Heart right ventricle (tissue), 16 donors: ENCODE data around the gene HDGFL1. TPM values are rescaled to one million over a fixed set of nuclear protein-coding genes. Genes with fewer than 3 reads are reported as not detected.

Experiments
- ATAC-seq, 8 donors: fragments of 200-7000 bp; cut with Tn5 transposase; one replicate each; pipeline ENCODE4 v1.9.1; 2020; ENCODE audit warnings: mild to moderate bottlenecking in 8 of 8, moderate library complexity in 8 of 8, moderate number of reproducible peaks in 1 of 8
- DNase-seq, 2 donors: peaks; one replicate each; pipeline ENCODE4 v3.0.0-alpha.2; 2020
- H3K27ac ChIP-seq, 10 donors: fragments of 200-600 bp; sonication (generic) in 2 of 10; one replicate each; pipeline versions ENCODE4 v1.5.0 to v1.8.0; 2020 to 2022; ENCODE audit warnings: mild to moderate bottlenecking in 3 of 10
- H3K27me3 ChIP-seq, 7 donors: fragments of 200-600 bp; one replicate each; pipeline ENCODE4 v1.8.0; 2021 to 2022; ENCODE audit warnings: mild to moderate bottlenecking in 2 of 7
- H3K36me3 ChIP-seq, 9 donors: fragments of 200-600 bp; sonication (generic) in 1 of 9; one replicate each; pipeline versions ENCODE4 v1.5.0 to v1.8.0; 2020 to 2022; ENCODE audit warnings: mild to moderate bottlenecking in 2 of 9
- H3K4me1 ChIP-seq, 9 donors: fragments of 200-600 bp; sonication (generic) in 1 of 9; one replicate each; pipeline versions ENCODE4 v1.5.0 to v1.8.0; 2020 to 2022; ENCODE audit warnings: mild to moderate bottlenecking in 4 of 9
- H3K4me3 ChIP-seq, 10 donors: fragments of 200-600 bp; sonication (generic) in 2 of 10; one replicate each; pipeline versions ENCODE4 v1.5.0 to v1.8.0; 2020 to 2022; ENCODE audit warnings: mild to moderate bottlenecking in 7 of 10, moderate library complexity in 2 of 10
- H3K9me3 ChIP-seq, 11 donors: fragments of 200-600 bp in 10 of 11; sonication (generic) in 2 of 11; one replicate each; pipeline versions ENCODE4 v1.5.0 to v1.8.0; 2013 to 2022; ENCODE audit warnings: mild to moderate bottlenecking in 2 of 11, control low read depth in 1 of 11, moderate library complexity in 1 of 11
- WGBS, 2 donors: extraction: QIAGEN DNeasy Blood & Tissue Kit; methylation state at CpG; one replicate each; pipeline ENCODE4 v1.1.7; 2013; ENCODE audit warnings: inconsistent platforms in 1 of 2; 5-methylcytosine and 5-hydroxymethylcytosine counted together
- intact Hi-C, 10 donors: fragments of 100-400 bp; cut with DNase I; formaldehyde crosslinking; loops; one replicate each; pipeline versions ENCODE4 v1.11.1 to v1.14.2; 2022
- polyA plus RNA-seq, 2 donors: library from polyadenylated mRNA; stranded (reverse); fragments of 200-250 nt; gene quantifications; one replicate each; pipeline ENCODE4 v1.2.3, GENCODE V29; 2013
- total RNA-seq, 10 donors: library from RNA; stranded (reverse); fragmentation: NEBNext Ultra II Directional in 3 of 10; extraction: Animal tissue kit (Norgen Biotek cat#: 25700) in 3 of 10; gene quantifications; one replicate each; pipeline versions ENCODE4 v1.2.1 to v1.2.4, GENCODE V29; 2021 to 2023
- TF ChIP-seq, protein P1 (sequence below), 9 donors: fragments of 200-600 bp; sonication (generic) in 2 of 9; IDR thresholded peaks; one replicate each; pipeline versions ENCODE4 v1.5.0 to v1.8.0; 2021 to 2022; ENCODE audit warnings: antibody characterized with exemption in 9 of 9, mild to moderate bottlenecking in 5 of 9, moderate library complexity in 1 of 9
- donor health status: Arrhythmogenic right ventricular cardiomyopathy.
- donor health status: ischemic (EF 13 %, LVEDD 7.1; RV severe dilation, severe dysfunction).
- donor health status: healthy with polysubstance abuse.
- donor health status: DM: no; HTN: yes; CAD: no.
- donor health status: DM: no; HTN: no; CAD: no.
- donor health status: ischemic (EF 25% LVEDD 6.9; RV normal size, moderate dysfunction).
- donor health status: ischemic (EF 25% LVEDD 5.7; RV mildly dilated, moderate dysfunction).
- donor health status: healthy.
- donor health status: DM: yes; HTN: yes; CAD: no.
- donor health status: Ischemic cardiomyopathy.
- donor health status: ischemic (EF 35%, LVEDD 5.7; RV mildly dilated, moderate dysfunction).
- donor health status: nonischemic (EF 11% LVEDD 7.7; RV severe dilation, severe dysfunction).
- donor health status: DM: yes; HTN: yes; CAD: no.
- donor health status: PGD.
- donor health status: ischemic (EF 29% LVEDD 5.4; RV normal size, mild dysfunction).
- donor health status: nonischemic (EF 23%, LVEDD 6.1; RV moderate dilation, normal function).

HDGFL1 gene
- total and polyA plus RNA-seq, 12 donors, result not detected

DNA sequence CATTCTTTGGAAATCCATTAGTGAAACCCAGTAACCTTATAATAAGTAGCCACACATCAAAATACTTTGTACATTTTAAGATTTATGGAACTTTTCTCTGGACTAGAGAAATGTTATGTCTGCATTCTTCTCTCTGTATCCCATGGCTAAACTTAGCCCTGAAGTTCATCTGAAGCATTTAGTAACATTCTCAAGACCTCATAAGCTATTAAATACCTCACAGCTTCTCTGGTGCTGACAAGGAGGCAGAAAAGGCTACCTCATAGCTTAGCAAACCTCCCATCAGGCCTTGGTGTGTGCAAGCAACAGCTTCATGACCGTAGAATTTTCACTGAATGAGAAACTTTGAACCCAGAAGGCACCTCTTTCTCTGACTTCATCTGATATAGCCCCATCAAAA is 38.9 kb upstream of the HDGFL1 start:
- no peak for ATAC-seq
- H3K36me3 ChIP-seq, result no peaks in the 10 kb centered on the region
- no peaks in the 10 kb centered on the region for H3K4me1 ChIP-seq
- DNase-seq, result no peak
- TF ChIP-seq, protein P1, sequence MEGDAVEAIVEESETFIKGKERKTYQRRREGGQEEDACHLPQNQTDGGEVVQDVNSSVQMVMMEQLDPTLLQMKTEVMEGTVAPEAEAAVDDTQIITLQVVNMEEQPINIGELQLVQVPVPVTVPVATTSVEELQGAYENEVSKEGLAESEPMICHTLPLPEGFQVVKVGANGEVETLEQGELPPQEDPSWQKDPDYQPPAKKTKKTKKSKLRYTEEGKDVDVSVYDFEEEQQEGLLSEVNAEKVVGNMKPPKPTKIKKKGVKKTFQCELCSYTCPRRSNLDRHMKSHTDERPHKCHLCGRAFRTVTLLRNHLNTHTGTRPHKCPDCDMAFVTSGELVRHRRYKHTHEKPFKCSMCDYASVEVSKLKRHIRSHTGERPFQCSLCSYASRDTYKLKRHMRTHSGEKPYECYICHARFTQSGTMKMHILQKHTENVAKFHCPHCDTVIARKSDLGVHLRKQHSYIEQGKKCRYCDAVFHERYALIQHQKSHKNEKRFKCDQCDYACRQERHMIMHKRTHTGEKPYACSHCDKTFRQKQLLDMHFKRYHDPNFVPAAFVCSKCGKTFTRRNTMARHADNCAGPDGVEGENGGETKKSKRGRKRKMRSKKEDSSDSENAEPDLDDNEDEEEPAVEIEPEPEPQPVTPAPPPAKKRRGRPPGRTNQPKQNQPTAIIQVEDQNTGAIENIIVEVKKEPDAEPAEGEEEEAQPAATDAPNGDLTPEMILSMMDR (IDR thresholded peaks at IDR 0.05), result no peak
- H3K27ac ChIP-seq, result no peak overlapping the region
- no peaks in the 10 kb centered on the region for H3K27me3 ChIP-seq
- H3K4me3 ChIP-seq, result no peak overlapping the region
- 42 to 95% methylated on average over 1 of the region's 1 CpG for WGBS, 2 donors
- no peaks in the 10 kb centered on the region for H3K9me3 ChIP-seq
- intact Hi-C loops, result no loop called here

DNA sequence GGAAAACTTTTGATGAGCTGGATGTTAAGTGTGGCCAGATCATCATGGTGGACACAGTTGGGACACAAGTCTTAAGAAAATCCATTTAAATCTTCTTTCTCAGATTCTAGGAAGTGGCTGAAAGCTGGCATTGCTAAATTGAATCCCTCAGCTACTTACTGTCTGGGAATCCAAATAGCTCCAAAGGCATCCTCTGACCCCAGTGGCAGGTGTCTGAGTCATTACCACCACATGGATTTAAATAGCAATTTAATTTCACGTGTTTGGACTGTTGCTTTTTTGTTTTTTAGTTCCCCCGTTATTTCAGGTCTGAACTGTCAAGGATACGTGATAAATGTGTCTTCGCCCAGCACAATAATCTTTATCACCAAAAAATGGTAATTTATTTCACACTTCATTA is 33.2 kb upstream of the HDGFL1 start:
- no peak overlapping the region for H3K27ac ChIP-seq
- WGBS, 2 donors, result 81 to 82% methylated on average over 4 of the region's 4 CpGs
- DNase-seq (no peak), ATAC-seq (no peak)
- no peaks in the 10 kb centered on the region for H3K36me3 ChIP-seq
- no peaks in the 10 kb centered on the region for H3K4me1 ChIP-seq
- intact Hi-C loops, result no loop called here
- TF ChIP-seq, protein P1 (IDR thresholded peaks at IDR 0.05), result no peak
- no peaks in the 10 kb centered on the region for H3K9me3 ChIP-seq
- H3K27me3 ChIP-seq, result no peaks in the 10 kb centered on the region
- H3K4me3 ChIP-seq, result no peak overlapping the region

DNA sequence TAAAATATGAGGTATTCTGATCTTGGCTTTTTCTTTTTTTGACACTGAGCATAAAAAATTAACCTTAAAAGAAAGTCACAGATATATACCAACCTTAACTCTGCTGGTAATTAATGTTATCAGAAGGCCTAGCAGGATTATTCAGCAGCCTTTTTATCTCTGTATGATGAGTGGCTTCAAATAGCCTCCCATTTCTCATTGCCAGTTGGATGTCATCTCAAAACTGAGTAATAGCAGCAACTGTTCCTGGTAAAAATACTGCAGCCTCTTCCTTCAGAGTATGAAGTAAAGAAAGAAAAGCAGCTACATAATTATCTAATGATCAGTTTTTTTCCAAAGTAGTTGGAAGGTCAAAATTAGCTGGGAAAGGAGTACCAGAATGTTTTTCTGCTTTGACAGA is 24.9 kb upstream of the HDGFL1 start:
- Histone ChIP-seq H3K9me3 (no peaks in the 10 kb centered on the region), H3K27me3 (no peaks in the 10 kb centered on the region), H3K36me3 (no peaks in the 10 kb centered on the region), H3K27ac (peak overlapping the region in 4 of 10 donors; percentile 11 to 61 (median 38)), H3K4me1 (peaks cover 0 to 18% (median 6%) of the 10 kb centered on the region in 9 donors), H3K4me3 (no peak overlapping the region)
- DNase-seq, result peak in 1 of 2 donors; percentile 11
- TF ChIP-seq, protein P1 (IDR thresholded peaks at IDR 0.05), result no peak
- intact Hi-C loops, result no loop called here
- peak in 7 of 8 donors; percentile 52 to 92 (median 71) for ATAC-seq

DNA sequence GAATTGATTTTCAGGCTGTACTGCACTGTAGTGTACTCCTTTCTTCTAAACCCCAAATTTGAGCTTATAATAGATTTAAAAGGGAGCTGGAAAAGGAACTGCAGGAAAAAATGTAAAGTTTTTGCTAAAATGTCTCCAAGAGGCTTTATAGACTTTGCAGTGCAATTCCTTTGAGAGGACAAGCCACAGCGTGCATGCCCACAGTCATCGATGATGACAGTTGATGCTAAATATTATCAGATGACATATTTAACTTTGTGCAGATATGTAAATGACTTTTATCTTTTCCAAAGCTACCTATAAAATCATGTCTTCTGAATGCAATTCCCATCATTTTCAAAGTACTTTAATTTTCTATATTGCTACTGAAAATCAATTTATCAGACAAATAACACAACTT is 24.3 kb upstream of the HDGFL1 start:
- Histone ChIP-seq H3K9me3 (no peaks in the 10 kb centered on the region), H3K27ac (peak overlapping the region in 3 of 10 donors; percentile 11 to 61 (median 23)), H3K36me3 (no peaks in the 10 kb centered on the region), H3K27me3 (no peaks in the 10 kb centered on the region), H3K4me1 (peaks cover 0 to 18% (median 6%) of the 10 kb centered on the region in 9 donors), H3K4me3 (no peak overlapping the region)
- no peak for ATAC-seq
- TF ChIP-seq, protein P1 (IDR thresholded peaks at IDR 0.05), result no peak
- WGBS, 2 donors, result 71 to 72% methylated on average over 2 of the region's 2 CpGs
- intact Hi-C loops, result no loop called here
- no peak for DNase-seq
